ENCODE data around the gene NHLH1.

GRCh38 chr1:160326418-160326817 lies 40.5 kb upstream of the NHLH1 start:
- TF ChIP-seq CTCF (IDR thresholded peaks at IDR 0.05): no peak
- TF ChIP-seq POLR2A (IDR thresholded peaks at IDR 0.05): no peak
- TF ChIP-seq POLR2AphosphoS5 (IDR thresholded peaks at IDR 0.05; ENCODE audit: insufficient read depth in 1 of 2, low read depth in 1 of 2): no peak
